HAP-1 (cell line): ENCODE data around the gene ABCA1.

Source experiments
- DNase-seq, 2 experiments: peaks; one replicate each; pipeline ENCODE4 v3.0.0-alpha.2; 2016 to 2020; ENCODE audit warnings: low spot score in 2 of 2
- H3K27me3 ChIP-seq: fragments of 250-450 bp; sonication (Bioruptor Pico); 2 replicates; pipeline ENCODE4 v1.5.1; 2020; ENCODE audit warnings: low read depth, mild to moderate bottlenecking, moderate library complexity
- H3K36me3 ChIP-seq: fragments of 250-450 bp; sonication (Bioruptor Pico); replicated peaks from 2 replicates; pipeline ENCODE4 v1.5.1; 2020; ENCODE audit warnings: mild to moderate bottlenecking
- H3K4me1 ChIP-seq: fragments of 250-450 bp; sonication (Bioruptor Pico); 2 replicates; pipeline ENCODE4 v1.5.1; 2020; ENCODE audit warnings: mild to moderate bottlenecking
- H3K4me3 ChIP-seq: fragments of 250-450 bp; sonication (Bioruptor Pico); 2 replicates; pipeline ENCODE4 v1.5.1; 2020; ENCODE audit warnings: mild to moderate bottlenecking, moderate library complexity
- H3K9me3 ChIP-seq: fragments of 250-450 bp; sonication (Bioruptor Pico); 2 replicates; pipeline ENCODE4 v1.5.1; 2020; ENCODE audit warnings: mild to moderate bottlenecking, moderate library complexity
- in situ Hi-C: fragments of 300-500 bp; cut with MboI; formaldehyde crosslinking; loops from 3 replicates; pipeline ENCODE4 v1.14.3; 2020; ENCODE audit warnings: low sequenced_read_pairs, inconsistent platforms, mixed read lengths

Gene ABCA1

DNA sequence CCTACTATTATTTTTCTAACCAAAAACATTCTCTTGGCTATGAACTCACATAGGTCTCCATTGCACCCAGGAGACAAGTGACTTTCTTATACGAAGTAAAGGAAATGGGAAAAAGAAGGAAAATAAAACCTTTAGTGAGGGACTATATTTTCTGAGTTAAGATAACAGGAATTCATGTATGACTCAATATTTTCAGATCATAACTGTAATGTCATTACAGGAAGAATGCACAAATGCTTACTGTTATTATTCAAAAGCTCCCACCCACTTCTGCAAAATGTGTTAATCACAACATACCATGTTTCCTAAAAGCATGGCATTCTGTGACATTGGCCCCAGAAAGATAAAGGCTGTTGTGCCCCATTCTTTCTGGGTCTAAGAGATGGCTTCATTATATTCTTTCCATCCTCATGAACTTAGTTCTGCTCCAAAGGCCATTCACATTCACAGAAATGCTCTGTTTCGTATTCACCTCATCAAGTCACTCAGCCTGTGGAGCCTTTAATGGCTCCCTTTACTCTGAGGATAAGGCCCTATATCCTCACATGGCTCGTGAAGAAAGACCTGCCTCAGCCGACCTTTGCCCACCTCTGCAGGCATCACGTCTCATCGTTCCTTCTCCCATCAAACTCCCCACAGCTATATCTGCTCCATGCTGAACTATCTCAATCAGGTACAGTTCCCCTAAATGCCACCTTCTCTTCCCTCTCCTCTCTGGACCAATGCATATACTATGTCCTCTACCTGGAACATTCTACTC, 77.0 kb downstream of the ABCA1 start:
- no peak for DNase-seq
- in situ Hi-C loops, result no loop called here
- no peaks in the 10 kb centered on the region for H3K36me3 ChIP-seq

DNA sequence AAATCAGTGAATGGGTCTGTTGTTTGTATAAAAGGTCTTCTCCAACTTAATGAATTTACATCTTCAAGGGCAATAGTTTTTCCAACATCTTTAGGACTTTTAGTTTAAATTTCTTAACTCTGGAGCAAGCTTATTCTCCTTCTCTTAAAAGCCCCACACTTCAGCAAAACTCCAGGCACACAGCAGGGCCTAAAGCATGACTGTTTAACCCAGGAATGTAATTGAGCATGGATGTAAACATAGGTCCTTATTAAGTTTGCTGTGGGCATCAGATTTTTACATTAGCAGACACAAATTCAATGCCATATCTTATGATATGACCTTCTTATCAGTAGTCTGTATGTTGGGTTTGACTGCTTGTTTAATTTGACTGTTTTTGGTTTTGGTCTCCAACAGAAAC, 78.9 kb downstream of the ABCA1 start:
- in situ Hi-C loops, result no loop called here
- H3K4me3 ChIP-seq, result no peak overlapping the region
- no peaks in the 10 kb centered on the region for H3K27me3 ChIP-seq
- DNase-seq, result no peak
- H3K9me3 ChIP-seq, result no peaks in the 10 kb centered on the region
- H3K4me1 ChIP-seq, result no peaks in the 10 kb centered on the region; the same call in 1 of the 2 replicates
- no peaks in the 10 kb centered on the region for H3K36me3 ChIP-seq

More for the DNA sequence above, 77.0 kb downstream of the ABCA1 start:
- H3K27me3 ChIP-seq, result no peaks in the 10 kb centered on the region
- no peak overlapping the region for H3K4me3 ChIP-seq
- no peaks in the 10 kb centered on the region for H3K9me3 ChIP-seq
- no peaks in the 10 kb centered on the region; the same call in 1 of the 2 replicates for H3K4me1 ChIP-seq

- H3K36me3 ChIP-seq, result no peaks in the 10 kb centered on the region
- in situ Hi-C loops, result no loop called here
- H3K9me3 ChIP-seq, result no peaks in the 10 kb centered on the region
- H3K27me3 ChIP-seq, result no peaks in the 10 kb centered on the region
- H3K4me3 ChIP-seq, result no peak overlapping the region
- no peaks in the 10 kb centered on the region; the same call in 1 of the 2 replicates for H3K4me1 ChIP-seq
- no peak for DNase-seq
Observed at GRCh38 chr9:104844710-104845109, 83.2 kb downstream of the ABCA1 start.

DNA sequence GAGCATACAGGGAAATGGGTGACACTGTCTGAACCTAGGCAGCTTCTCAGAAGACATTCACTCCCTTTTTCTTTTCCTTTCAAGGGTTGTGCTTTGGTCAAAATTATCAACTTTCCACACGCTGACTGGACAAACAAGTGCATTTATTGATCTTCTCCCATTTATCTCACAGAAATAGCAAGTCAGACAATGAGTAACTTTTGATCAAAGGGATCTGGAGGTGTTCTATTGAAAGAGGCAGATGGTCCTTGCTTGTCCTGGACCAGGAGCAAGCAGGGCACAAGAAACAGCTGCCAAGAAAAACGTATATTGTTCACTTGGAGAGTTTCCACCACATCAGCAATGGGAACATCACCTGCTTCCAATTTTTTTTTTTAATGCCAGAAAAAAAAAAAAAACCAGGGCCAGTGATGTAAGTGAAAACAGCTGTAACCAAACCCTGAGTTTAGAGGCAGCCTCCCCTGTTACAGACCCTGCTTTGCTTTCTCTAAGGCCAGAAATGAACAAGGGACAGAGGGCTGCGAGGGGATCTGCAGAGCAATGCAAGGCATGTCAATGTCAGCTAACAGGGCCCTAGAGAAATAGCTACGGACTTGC, 84.2 kb downstream of the ABCA1 start:
- H3K4me1 ChIP-seq, result no peaks in the 10 kb centered on the region; the same call in 1 of the 2 replicates

DNA sequence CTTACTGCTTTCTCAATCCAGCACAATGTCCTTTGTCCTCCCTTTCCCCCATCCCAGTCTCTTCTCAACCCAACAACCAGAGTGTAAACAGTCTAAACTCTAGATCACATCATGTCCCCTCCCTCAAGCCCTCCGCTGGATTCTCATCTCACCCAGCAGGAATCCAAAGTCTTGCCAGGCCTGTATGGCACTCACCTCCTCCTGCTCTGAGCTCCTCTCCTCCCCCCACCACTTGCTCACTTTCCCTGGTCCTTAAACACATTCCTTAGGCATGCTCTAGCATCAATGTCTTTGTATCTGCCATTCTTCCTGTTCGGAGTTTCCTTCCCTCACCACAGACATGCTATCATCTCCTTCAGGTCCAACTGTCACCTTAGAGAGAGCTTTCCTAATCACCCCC, 85.3 kb downstream of the ABCA1 start:
- no peak overlapping the region for H3K4me3 ChIP-seq
- no peaks in the 10 kb centered on the region; the same call in 1 of the 2 replicates for H3K4me1 ChIP-seq
- no peaks in the 10 kb centered on the region for H3K36me3 ChIP-seq
- in situ Hi-C loops, result no loop called here
- no peaks in the 10 kb centered on the region for H3K27me3 ChIP-seq
- no peak for DNase-seq
- no peaks in the 10 kb centered on the region for H3K9me3 ChIP-seq

More for the DNA sequence above, 84.2 kb downstream of the ABCA1 start:
- no peaks in the 10 kb centered on the region for H3K9me3 ChIP-seq
- in situ Hi-C loops, result no loop called here
- no peak for DNase-seq
- no peaks in the 10 kb centered on the region for H3K36me3 ChIP-seq
- H3K4me3 ChIP-seq, result no peak overlapping the region
- no peaks in the 10 kb centered on the region for H3K27me3 ChIP-seq

GRCh38 chr9:104841601-104842141, 86.3 kb downstream of the ABCA1 start:
- H3K4me1 ChIP-seq, result no peaks in the 10 kb centered on the region; the same call in 1 of the 2 replicates
- DNase-seq, result no peak
- H3K9me3 ChIP-seq, result no peaks in the 10 kb centered on the region
- no peak overlapping the region for H3K4me3 ChIP-seq
- H3K36me3 ChIP-seq, result no peaks in the 10 kb centered on the region
- in situ Hi-C loops, result no loop called here
- no peaks in the 10 kb centered on the region for H3K27me3 ChIP-seq

DNA sequence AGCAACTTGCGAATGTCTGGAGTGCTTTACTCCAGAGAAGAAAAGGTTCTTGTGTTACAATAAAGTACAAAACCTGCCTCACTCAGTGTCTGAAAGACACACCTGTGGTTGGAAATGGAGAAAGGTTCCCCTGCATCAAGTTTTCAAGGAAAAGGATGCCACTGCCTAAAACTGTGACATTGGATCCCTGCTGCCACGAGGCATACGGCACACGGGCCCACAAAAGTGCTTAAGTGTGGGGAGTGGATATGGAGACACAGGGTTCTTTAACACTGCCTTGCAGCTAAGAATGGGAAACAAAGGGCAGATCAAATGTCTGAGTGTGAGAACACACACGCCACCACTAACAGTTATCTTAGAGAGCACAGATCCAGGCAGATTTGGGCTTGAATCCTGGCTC, 89.0 kb downstream of the ABCA1 start:
- H3K36me3 ChIP-seq, result no peaks in the 10 kb centered on the region
- no peaks in the 10 kb centered on the region for H3K4me1 ChIP-seq
- H3K9me3 ChIP-seq, result no peaks in the 10 kb centered on the region
- in situ Hi-C loops, result no loop called here
- no peaks in the 10 kb centered on the region for H3K27me3 ChIP-seq
- no peak overlapping the region for H3K4me3 ChIP-seq
- DNase-seq, result no peak

DNA sequence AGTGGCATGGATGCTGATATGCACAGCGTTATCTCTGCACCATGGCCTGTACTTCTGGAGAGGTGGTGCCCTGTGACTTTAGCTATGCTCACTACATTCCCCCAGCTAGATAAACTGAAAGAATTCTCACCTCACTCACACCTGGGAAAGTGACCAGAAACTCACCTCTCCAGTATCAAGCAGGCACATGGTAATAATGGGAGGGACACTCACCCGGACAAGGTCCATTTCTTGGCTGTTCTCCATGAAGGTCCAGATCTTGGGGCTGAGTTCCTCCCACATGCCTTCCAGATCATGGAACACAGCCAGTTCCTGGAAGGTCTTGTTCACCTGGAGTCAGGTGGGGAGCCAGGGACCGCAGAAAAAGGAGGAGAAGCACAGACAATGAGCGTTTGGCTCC, 91.2 kb downstream of the ABCA1 start:
- H3K27me3 ChIP-seq, result no peaks in the 10 kb centered on the region
- H3K4me3 ChIP-seq, result no peak overlapping the region
- in situ Hi-C loops, result no loop called here
- no peaks in the 10 kb centered on the region for H3K36me3 ChIP-seq
- DNase-seq, result no peak
- no peaks in the 10 kb centered on the region for H3K9me3 ChIP-seq
- H3K4me1 ChIP-seq, result no peaks in the 10 kb centered on the region

DNA sequence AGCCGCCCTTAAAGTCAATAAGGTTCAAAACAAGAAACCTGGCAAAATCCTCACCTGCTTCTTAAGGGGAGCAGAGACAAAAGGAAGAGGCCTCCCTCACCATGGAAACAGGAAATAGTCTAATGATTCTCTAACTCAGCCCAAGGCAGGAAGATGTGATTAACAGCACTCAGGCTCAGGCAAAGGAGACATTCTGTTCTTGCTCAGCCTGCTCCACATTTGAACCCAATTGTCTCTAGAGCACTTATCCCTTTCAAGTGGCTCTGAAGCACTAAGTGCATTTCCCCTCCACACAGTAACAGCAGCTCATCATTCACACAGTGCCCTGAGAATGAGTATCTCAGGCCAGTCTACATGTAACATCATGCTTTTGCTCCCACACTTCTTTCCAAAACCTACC, 91.7 kb downstream of the ABCA1 start:
- Histone ChIP-seq H3K4me1 (no peaks in the 10 kb centered on the region), H3K36me3 (no peaks in the 10 kb centered on the region), H3K4me3 (no peak overlapping the region), H3K27me3 (no peaks in the 10 kb centered on the region), H3K9me3 (no peaks in the 10 kb centered on the region)
- no peak for DNase-seq
- in situ Hi-C loops, result no loop called here

DNA sequence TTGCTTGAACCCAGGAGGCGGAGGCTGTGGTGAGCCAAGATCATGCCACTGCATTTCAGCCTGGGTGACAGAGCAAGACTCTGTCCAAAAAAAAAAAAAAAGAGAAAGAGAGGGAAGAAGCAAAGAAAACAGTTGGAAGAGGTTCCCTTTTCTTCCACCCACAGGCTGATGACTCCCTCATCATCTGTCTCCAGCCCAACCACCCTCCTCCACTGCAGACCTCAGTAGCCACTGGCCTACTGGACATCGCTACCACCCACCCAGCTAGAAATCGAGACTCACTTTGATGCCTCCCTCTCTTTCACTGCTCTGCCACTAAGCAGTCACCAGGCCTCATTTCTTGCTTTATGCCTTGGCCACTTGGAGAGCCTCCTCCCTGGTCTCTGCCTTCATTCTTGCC, 92.8 kb downstream of the ABCA1 start:
- no peaks in the 10 kb centered on the region for H3K36me3 ChIP-seq
- no peak overlapping the region for H3K4me3 ChIP-seq
- DNase-seq, result no peak
- peaks cover 5% of the 10 kb centered on the region for H3K4me1 ChIP-seq
- H3K27me3 ChIP-seq, result no peaks in the 10 kb centered on the region
- H3K9me3 ChIP-seq, result no peaks in the 10 kb centered on the region
- in situ Hi-C loops, result no loop called here

DNA sequence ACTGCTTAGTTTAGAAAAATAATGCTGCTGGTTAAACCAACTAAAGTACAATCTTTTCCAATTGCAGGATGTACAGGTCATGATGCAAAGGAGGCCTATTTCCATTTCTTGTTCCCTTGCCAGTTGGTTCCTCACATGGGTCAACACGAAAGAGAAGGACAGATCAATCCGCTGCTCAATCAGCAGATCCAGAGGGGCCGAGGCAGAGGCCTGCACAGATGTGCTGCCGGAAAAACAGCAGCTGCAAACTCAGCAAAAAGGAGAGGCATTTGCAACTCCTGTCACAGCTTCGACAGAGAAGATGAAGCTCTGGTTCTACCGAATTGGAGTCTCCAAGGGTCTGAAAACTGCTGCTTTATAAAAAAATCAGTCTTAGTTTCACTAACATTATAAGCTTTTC, 94.3 kb downstream of the ABCA1 start:
- H3K9me3 ChIP-seq, result no peaks in the 10 kb centered on the region
- no peaks in the 10 kb centered on the region for H3K27me3 ChIP-seq
- peaks cover 16% of the 10 kb centered on the region for H3K4me1 ChIP-seq
- DNase-seq, result no peak
- no peak overlapping the region for H3K4me3 ChIP-seq
- in situ Hi-C loops, result no loop called here
- no peaks in the 10 kb centered on the region for H3K36me3 ChIP-seq

- in situ Hi-C loops, result no loop called here
- no peak overlapping the region for H3K4me3 ChIP-seq
- DNase-seq, result no peak
- H3K4me1 ChIP-seq, result peaks cover 16% of the 10 kb centered on the region
- H3K27me3 ChIP-seq, result no peaks in the 10 kb centered on the region
- H3K36me3 ChIP-seq, result no peaks in the 10 kb centered on the region
- H3K9me3 ChIP-seq, result no peaks in the 10 kb centered on the region
Observed at GRCh38 chr9:104831681-104832080, 96.3 kb downstream of the ABCA1 start.

DNA sequence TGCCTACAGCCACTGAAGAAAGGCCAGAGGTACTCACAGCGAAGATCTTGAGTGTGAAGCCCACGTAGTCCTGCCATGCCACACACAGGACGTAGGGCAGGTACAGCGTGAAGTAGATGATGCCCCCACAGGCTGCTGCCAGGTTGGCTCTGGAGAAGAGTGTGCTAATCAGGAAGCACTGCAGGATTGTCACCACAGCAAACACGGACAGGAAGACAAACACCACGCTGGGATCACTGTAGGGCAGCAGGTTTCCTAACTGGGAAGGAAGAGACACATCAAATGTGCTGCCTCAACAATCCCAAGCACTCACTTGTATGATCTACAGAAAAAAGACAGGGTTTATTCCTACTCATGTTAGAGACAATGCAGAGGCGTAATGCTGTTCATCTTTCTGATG, 101.0 kb downstream of the ABCA1 start:
- H3K27me3 ChIP-seq, result no peaks in the 10 kb centered on the region
- in situ Hi-C loops, result no loop called here
- H3K4me3 ChIP-seq, result no peak overlapping the region
- no peak for DNase-seq
- no peaks in the 10 kb centered on the region for H3K9me3 ChIP-seq
- peaks cover 16% of the 10 kb centered on the region for H3K4me1 ChIP-seq
- H3K36me3 ChIP-seq, result no peaks in the 10 kb centered on the region

GRCh38 chr9:104826079-104826775, 101.7 kb downstream of the ABCA1 start:
- in situ Hi-C loops, result no loop called here
- Histone ChIP-seq H3K9me3 (no peaks in the 10 kb centered on the region), H3K4me1 (peaks cover 16% of the 10 kb centered on the region), H3K4me3 (no peak overlapping the region), H3K36me3 (no peaks in the 10 kb centered on the region), H3K27me3 (no peaks in the 10 kb centered on the region)
- no peak for DNase-seq
